ENCODE measurements around the gene SLC25A1.

The SLC25A1 gene

GRCh38 chr22:19180740-19181410, 2.3 kb upstream of the SLC25A1 start:
- no peak for DNase-seq (ENCODE audit: low read depth)

GRCh38 chr22:19180234-19180633, 1.7 kb upstream of the SLC25A1 start:
- no peak for DNase-seq (ENCODE audit: low read depth)

GRCh38 chr22:19179497-19180048, 1.0 kb upstream of the SLC25A1 start:
- DNase-seq (ENCODE audit: low read depth) = peak; percentile 84

GRCh38 chr22:19178065-19178656, 375 bp downstream of the SLC25A1 start:
- DNase-seq (ENCODE audit: low read depth) = peak; percentile 51

- no peak for DNase-seq (ENCODE audit: low read depth)
Observed at GRCh38 chr22:19177164-19178064, 1.1 kb downstream of the SLC25A1 start.

- DNase-seq (ENCODE audit: low read depth) = no peak
Observed at GRCh38 chr22:19176732-19177131, 1.8 kb downstream of the SLC25A1 start.

GRCh38 chr22:19176175-19176643, 2.3 kb downstream of the SLC25A1 start:
- DNase-seq (ENCODE audit: low read depth) = no peak

GRCh38 chr22:19175602-19176174, 2.8 kb downstream of the SLC25A1 start:
- no peak for DNase-seq (ENCODE audit: low read depth)

GRCh38 chr22:19175026-19175601, 3.4 kb downstream of the SLC25A1 start:
- no peak for DNase-seq (ENCODE audit: low read depth)

GRCh38 chr22:19174106-19175025, 4.2 kb downstream of the SLC25A1 start:
- peak; percentile 76 for DNase-seq (ENCODE audit: low read depth)

GRCh38 chr22:19173047-19174035, 5.2 kb downstream of the SLC25A1 start:
- no peak for DNase-seq (ENCODE audit: low read depth)

- no peak for DNase-seq (ENCODE audit: low read depth)
Observed at GRCh38 chr22:19172213-19173046, 6.1 kb downstream of the SLC25A1 start.

GRCh38 chr22:19169947-19170318, 8.6 kb downstream of the SLC25A1 start:
- DNase-seq (ENCODE audit: low read depth) = no peak

- DNase-seq (ENCODE audit: low read depth) = no peak
Observed at GRCh38 chr22:19169002-19169946, 9.3 kb downstream of the SLC25A1 start.

GRCh38 chr22:19168088-19168890, 10.2 kb downstream of the SLC25A1 start:
- no peak for DNase-seq (ENCODE audit: low read depth)

- no peak for DNase-seq (ENCODE audit: low read depth)
Observed at GRCh38 chr22:19167106-19167869, 11.2 kb downstream of the SLC25A1 start.

Measured in EH (cell line).